HCT116 (cell line): ENCODE results near the gene QSOX1. TPM values are rescaled to one million over a fixed set of nuclear protein-coding genes. Genes with fewer than 3 reads are reported as not detected.

Experiments used
- ATAC-seq: fragments of 200-7000 bp; cut with Tn5 transposase; 2 replicates; pipeline ENCODE4 v1.9.1; 2020; ENCODE audit warnings: mild to moderate bottlenecking, moderate library complexity
- BruUV-seq: library from RNA; stranded (reverse); fragments of 400-500 nt; replicated peaks from 2 replicates; lab custom pipeline; 2021; lab: Mats Ljungman, UMichigan
- CTCF ChIA-PET: fragments of 300-600 bp; sonication (Branson Sonifier 250); formaldehyde crosslinking; loops from one replicate; lab custom pipeline; 2021; ENCODE audit warnings: antibody characterized with exemption; lab: Charles Lee
- POLR2A ChIA-PET: fragments of 300-600, 350-600 bp; sonication (Branson Sonifier 250); formaldehyde crosslinking; loops from one replicate; lab custom pipeline; 2021; ENCODE audit warnings: antibody characterized with exemption; lab: Charles Lee
- RAD21 ChIA-PET, 2 experiments: fragments of 300-600 bp; sonication (Branson Sonifier 250); formaldehyde crosslinking; loops; one replicate each; lab custom pipeline; 2023; ENCODE audit warnings: low total read pairs in 2 of 2; ENCODE audit not compliant: uncharacterized antibody in 2 of 2, unreplicated experiment in 2 of 2, low non-redundant PET in 1 of 2; lab: Charles Lee
- DNase-seq: peaks from one replicate; pipeline ENCODE4 v3.0.0-alpha.2; 2010; ENCODE audit warnings: low read depth, low spot score
- H2AFZ ChIP-seq: fragments of 200-600 bp; shearing (Covaris generic), sonication (generic); 2 replicates; pipeline ENCODE4 v1.6.1; 2017; ENCODE audit warnings: low read depth, mixed run types, mixed read lengths, antibody characterized with exemption, low read length; ENCODE audit not compliant: poor library complexity, severe bottlenecking
- H3K27ac ChIP-seq: 2 replicates; pipeline ENCODE4 v1.5.1; 2012; ENCODE audit warnings: low read depth, low read length
- H3K27me3 ChIP-seq: fragments of 200-600 bp; sonication (generic); 2 replicates; pipeline ENCODE4 v1.6.1; 2016; ENCODE audit warnings: mixed run types, low read length, mixed read lengths; ENCODE audit not compliant: insufficient read depth
- H3K36me3 ChIP-seq, 2 experiments: fragments of 200-500 bp in 1 of 2; fragments of 200-600 bp in 1 of 2; sonication (Bioruptor generic) in 1 of 2; sonication (generic) in 1 of 2; 2 replicates each; pipeline versions ENCODE4 v1.5.1 to v1.6.1; 2014 to 2016; ENCODE audit warnings: low read length in 2 of 2, inconsistent platforms in 1 of 2, mixed read lengths in 1 of 2, mixed run types in 1 of 2; ENCODE audit not compliant: insufficient read depth in 2 of 2, control insufficient read depth in 1 of 2
- H3K4me1 ChIP-seq, 2 experiments: fragments of 200-600 bp in 1 of 2; sonication (generic) in 1 of 2; 2 replicates each; pipeline versions ENCODE4 v1.5.1 to v1.6.1; 2012 to 2017; ENCODE audit warnings: low read length in 2 of 2, inconsistent platforms in 1 of 2, mild to moderate bottlenecking in 1 of 2, mixed read lengths in 1 of 2, mixed run types in 1 of 2, moderate library complexity in 1 of 2; ENCODE audit not compliant: insufficient read depth in 2 of 2, control insufficient read depth in 1 of 2
- H3K4me2 ChIP-seq: fragments of 200-600 bp; sonication (generic); 2 replicates; pipeline ENCODE4 v1.6.1; 2017; ENCODE audit warnings: mixed run types, low read length, mixed read lengths
- H3K4me3 ChIP-seq, 2 experiments: fragments of 200-600 bp in 1 of 2; sonication (generic) in 1 of 2; replicated peaks in 1 of 2; 2 replicates each; pipeline ENCODE4 v1.5.1; 2011 to 2016; ENCODE audit warnings: low read length in 2 of 2, control low read depth in 1 of 2, low read depth in 1 of 2, mild to moderate bottlenecking in 1 of 2, mixed read lengths in 1 of 2, mixed run types in 1 of 2
- H3K79me2 ChIP-seq: fragments of 200-600 bp; sonication (generic); 2 replicates; pipeline ENCODE4 v1.6.1; 2017; ENCODE audit warnings: mild to moderate bottlenecking, mixed run types, low read length, moderate library complexity, mixed read lengths; ENCODE audit not compliant: insufficient read depth
- H3K9ac ChIP-seq: fragments of 200-600 bp; sonication (generic); 2 replicates; pipeline ENCODE4 v1.6.1; 2016; ENCODE audit warnings: low read length, mixed read lengths
- H3K9me2 ChIP-seq: fragments of 200-600 bp; sonication (generic), shearing (Covaris generic); 2 replicates; pipeline ENCODE4 v1.6.1; 2017; ENCODE audit warnings: mixed run types, mild to moderate bottlenecking, moderate library complexity; ENCODE audit not compliant: insufficient read depth
- H3K9me3 ChIP-seq, 2 experiments: fragments of 200-500 bp in 1 of 2; fragments of 200-600 bp in 1 of 2; sonication (Bioruptor generic) in 1 of 2; sonication (generic) in 1 of 2; 2 replicates each; pipeline ENCODE4 v1.6.1; 2014 to 2017; ENCODE audit warnings: low read length in 2 of 2, mixed read lengths in 2 of 2, inconsistent platforms in 1 of 2, low read depth in 1 of 2, mild to moderate bottlenecking in 1 of 2, mixed run types in 1 of 2, moderate library complexity in 1 of 2; ENCODE audit not compliant: control insufficient read depth in 1 of 2, insufficient read depth in 1 of 2
- H4K20me1 ChIP-seq: fragments of 200-600 bp; sonication (generic), shearing (Covaris generic); 2 replicates; pipeline ENCODE4 v1.6.1; 2017; ENCODE audit warnings: mixed run types, mild to moderate bottlenecking, moderate library complexity; ENCODE audit not compliant: insufficient read depth
- ATF3 ChIP-seq: IDR thresholded peaks from 2 replicates; pipeline ENCODE4 v1.6.1; 2012
- CBX3 ChIP-seq: IDR thresholded peaks from 2 replicates; pipeline ENCODE4 v1.6.1; 2012; ENCODE audit warnings: low read depth
- CEBPB ChIP-seq: IDR thresholded peaks from 2 replicates; pipeline ENCODE4 v1.6.1; 2012; ENCODE audit warnings: low read depth
- CTCF ChIP-seq, 3 experiments: fragments of 200-600 bp in 1 of 3; sonication (generic) in 1 of 3; IDR thresholded peaks in 2 of 3; conservative IDR thresholded peaks in 1 of 3; 2 replicates each; pipeline ENCODE4 v1.5.1; 2012 to 2017; ENCODE audit warnings: low read depth in 2 of 3, low read length in 2 of 3, antibody characterized with exemption in 1 of 3, borderline replicate concordance in 1 of 3, control low read depth in 1 of 3, mild to moderate bottlenecking in 1 of 3, mixed read lengths in 1 of 3, mixed run types in 1 of 3, moderate library complexity in 1 of 3; ENCODE audit not compliant: insufficient read depth in 1 of 3
- EGR1 ChIP-seq: IDR thresholded peaks from 2 replicates; pipeline ENCODE4 v1.6.1; 2012; ENCODE audit warnings: low read depth
- EZH2 ChIP-seq: fragments of 200-600 bp; sonication (generic); IDR thresholded peaks from 2 replicates; pipeline ENCODE4 v1.6.1; 2017; ENCODE audit warnings: antibody characterized with exemption, mixed run types
- EZH2phosphoT487 ChIP-seq: fragments of 200-600 bp; IDR thresholded peaks from 2 replicates; pipeline ENCODE4 v1.6.1; 2018; ENCODE audit warnings: antibody characterized with exemption, borderline replicate concordance
- FOSL1 ChIP-seq: IDR thresholded peaks from 2 replicates; pipeline ENCODE4 v1.6.1; 2012; ENCODE audit warnings: low read depth
- JUND ChIP-seq: IDR thresholded peaks from 2 replicates; pipeline ENCODE4 v1.6.1; 2012
- MAX ChIP-seq: IDR thresholded peaks from 2 replicates; pipeline ENCODE4 v1.6.1; 2012
- POLR2A ChIP-seq: IDR thresholded peaks from 2 replicates; pipeline ENCODE4 v1.7.0; 2011; ENCODE audit warnings: borderline replicate concordance; ENCODE audit not compliant: insufficient read depth, insufficient read length; ENCODE audit errors: extremely low read depth
- POLR2AphosphoS5 ChIP-seq: IDR thresholded peaks from 2 replicates; pipeline ENCODE4 v1.6.1; 2011; ENCODE audit warnings: mild to moderate bottlenecking, low read depth, low read length, moderate library complexity
- RAD21 ChIP-seq: IDR thresholded peaks from 2 replicates; pipeline ENCODE4 v1.6.1; 2012; ENCODE audit warnings: low read depth, mild to moderate bottlenecking
- REST ChIP-seq: IDR thresholded peaks from 2 replicates; pipeline ENCODE4 v1.6.1; 2012; ENCODE audit warnings: low read depth
- SIN3A ChIP-seq: IDR thresholded peaks from 2 replicates; pipeline ENCODE4 v1.6.1; 2012; ENCODE audit warnings: low read depth
- SRF ChIP-seq: IDR thresholded peaks from 2 replicates; pipeline ENCODE4 v1.6.1; 2012; ENCODE audit warnings: low read depth
- TCF7L2 ChIP-seq: IDR thresholded peaks from 2 replicates; pipeline ENCODE4 v1.7.0; 2011; ENCODE audit warnings: borderline replicate concordance, inconsistent platforms; ENCODE audit not compliant: insufficient read depth, insufficient read length; ENCODE audit errors: extremely low read depth
- YY1 ChIP-seq: IDR thresholded peaks from 2 replicates; pipeline ENCODE4 v1.6.1; 2011; ENCODE audit warnings: low read length, low read depth, moderate library complexity, mild to moderate bottlenecking; ENCODE audit not compliant: insufficient replicate concordance; ENCODE audit errors: extremely low read depth
- ZBTB33 ChIP-seq: IDR thresholded peaks from 2 replicates; pipeline ENCODE4 v1.6.1; 2011; ENCODE audit warnings: mild to moderate bottlenecking, low read length, moderate library complexity; ENCODE audit not compliant: insufficient replicate concordance; ENCODE audit errors: extremely low read depth
- intact Hi-C: fragments of 100-400 bp; cut with micrococcal nuclease; formaldehyde crosslinking; loops from 2 replicates; pipeline ENCODE4 v1.10.0; 2022
- total RNA-seq: library from RNA; stranded (reverse); gene quantifications from one replicate; pipeline ENCODE4 v1.2.1, GENCODE V29; 2021; ENCODE audit not compliant: unreplicated experiment

The QSOX1 gene
- total RNA-seq, 1 experiment from 2014 or later: 89.2 TPM

GRCh38 chr1:180238675-180239074, 84.0 kb downstream of the QSOX1 start:
- no peak overlapping the region for H3K27ac ChIP-seq
- peaks cover 15% of the 10 kb centered on the region; the same call in 1 of the 2 replicates for H3K27me3 ChIP-seq
- H4K20me1 ChIP-seq: no peaks in the 10 kb centered on the region
- no TSS peak for BruUV-seq
- H3K9ac ChIP-seq: no peak overlapping the region
- no peak for DNase-seq
- intact Hi-C loops: no loop called here
- H3K36me3 ChIP-seq: no peaks in the 10 kb centered on the region
- H2AFZ ChIP-seq: no peak overlapping the region
- ChIA-PET POLR2A (no interaction called here), RAD21 (no interaction called here), CTCF (no interaction called here)
- H3K79me2 ChIP-seq: no peaks in the 10 kb centered on the region
- no peak for ATAC-seq
- H3K4me1 ChIP-seq: peaks cover 0 to 3% of the 10 kb centered on the region in 2 experiments; a peak in 1 of 4 replicates
- no peaks in the 10 kb centered on the region for H3K9me2 ChIP-seq
- H3K4me3 ChIP-seq: no peak overlapping the region
- no peak overlapping the region for H3K4me2 ChIP-seq
- H3K9me3 ChIP-seq: no peaks in the 10 kb centered on the region
- no peak for TF ChIP-seq EGR1
- TF ChIP-seq REST: no peak
- no peak for TF ChIP-seq JUND
- no peak for TF ChIP-seq FOSL1
- no peak for TF ChIP-seq TCF7L2
- TF ChIP-seq MAX: no peak
- no peak for TF ChIP-seq CBX3
- TF ChIP-seq POLR2AphosphoS5: no peak
- no peak for TF ChIP-seq SRF
- no peak for TF ChIP-seq CTCF (IDR thresholded peaks at IDR 0.05 in 2 of 3, conservative IDR thresholded peaks at IDR 0.05 in 1 of 3; ENCODE audit: borderline replicate concordance in 1 of 3, insufficient read depth in 1 of 3, low read depth in 2 of 3, low read length in 2 of 3)
- TF ChIP-seq ZBTB33: no peak
- TF ChIP-seq RAD21: no peak
- no peak for TF ChIP-seq SIN3A
- no peak for TF ChIP-seq POLR2A
- no peak for TF ChIP-seq CEBPB
- TF ChIP-seq ATF3: no peak
- TF ChIP-seq EZH2: no peak
- no peak for TF ChIP-seq EZH2phosphoT487
- no peak for TF ChIP-seq YY1
